Measurements from ENCODE around the gene KIAA0753. TPM values are rescaled to one million over a fixed set of nuclear protein-coding genes. Genes with fewer than 3 reads are reported as not detected.

KIAA0753 gene
- total and polyA plus RNA-seq, 2 of the 8 experiments (the other 6 are each of a cell fraction or from before 2014, with no cell fraction given): 5.0 to 27.1 TPM

- TF ChIP-seq CHD7 (IDR thresholded peaks at IDR 0.05; ENCODE audit: insufficient replicate concordance, low read length) (no peak), RFX5 (IDR thresholded peaks at IDR 0.05; ENCODE audit: borderline replicate concordance, low read depth, low read length) (no peak), HDAC6 (IDR thresholded peaks at IDR 0.05; ENCODE audit: low read depth, low read length) (no peak), MAFK (IDR thresholded peaks at IDR 0.05; ENCODE audit: low read depth, low read length) (no peak), EGR1 (IDR thresholded peaks at IDR 0.05; ENCODE audit: borderline replicate concordance, low read depth, low read length) (no peak), EP300 (IDR thresholded peaks at IDR 0.05; ENCODE audit: borderline replicate concordance in 1 of 2, low read depth in 2 of 2, low read length in 2 of 2) (no peak), POLR2A (IDR thresholded peaks at IDR 0.05; ENCODE audit: control extremely low read depth in 1 of 2, low read depth in 2 of 2, low read length in 2 of 2) (no peak)
These were observed 38.4 kb downstream of the KIAA0753 start (continued) for GRCh38 chr17:6602141-6602540.
